CD1c-positive myeloid dendritic cell (primary cell): ENCODE data around the gene SNX20.
A peak's percentile ranks its signal among the peaks of the same experiment; 100 is the strongest.

ENCODE experiments used
- DNase-seq: peaks from one replicate; pipeline ENCODE4 v3.0.0-alpha.2; 2016; ENCODE audit errors: extremely low spot score

The SNX20 gene

DNA sequence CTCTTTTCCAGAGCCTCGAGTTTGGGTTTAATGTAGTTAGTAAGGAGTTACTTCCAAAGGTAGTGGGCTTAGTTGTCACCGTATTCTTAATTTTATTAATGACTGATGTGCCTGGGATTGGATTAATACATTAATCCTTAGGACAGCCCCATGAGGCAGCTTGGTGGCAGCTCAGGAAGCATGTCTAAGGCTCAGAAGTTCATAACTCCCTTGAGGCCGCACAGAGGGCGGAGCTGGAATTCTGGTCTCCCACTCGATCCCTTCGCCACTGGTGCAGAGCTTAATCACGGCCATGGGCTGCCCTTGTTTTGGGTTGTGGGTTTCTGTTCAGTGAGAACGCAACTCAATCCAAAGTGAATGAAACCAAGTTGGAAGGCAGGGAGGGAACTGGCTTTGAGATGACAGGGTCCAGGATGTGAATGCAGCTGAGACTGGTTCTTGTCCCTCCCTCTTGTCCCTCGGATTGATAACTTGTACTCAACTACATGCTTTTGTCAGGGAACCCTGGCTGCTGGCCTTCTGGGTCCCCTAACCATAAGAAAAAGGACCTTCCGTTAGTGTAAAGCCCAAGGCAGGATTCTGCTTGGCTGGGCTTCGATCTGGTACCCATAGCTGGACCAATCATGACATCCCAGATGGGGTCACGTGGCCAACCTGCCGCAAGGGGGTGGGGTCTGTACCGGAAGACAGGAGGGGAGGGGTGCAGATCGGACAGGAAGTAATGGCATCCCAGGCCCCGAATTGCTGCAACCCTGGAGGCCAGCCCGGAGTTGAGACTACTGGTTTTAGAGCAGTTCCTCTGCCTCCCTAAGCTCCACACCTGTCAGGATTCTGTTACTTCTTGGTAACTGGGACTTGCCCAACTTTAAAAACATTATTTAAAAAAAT is 45.4 kb downstream of the SNX20 start:
- DNase-seq = no peak

DNA sequence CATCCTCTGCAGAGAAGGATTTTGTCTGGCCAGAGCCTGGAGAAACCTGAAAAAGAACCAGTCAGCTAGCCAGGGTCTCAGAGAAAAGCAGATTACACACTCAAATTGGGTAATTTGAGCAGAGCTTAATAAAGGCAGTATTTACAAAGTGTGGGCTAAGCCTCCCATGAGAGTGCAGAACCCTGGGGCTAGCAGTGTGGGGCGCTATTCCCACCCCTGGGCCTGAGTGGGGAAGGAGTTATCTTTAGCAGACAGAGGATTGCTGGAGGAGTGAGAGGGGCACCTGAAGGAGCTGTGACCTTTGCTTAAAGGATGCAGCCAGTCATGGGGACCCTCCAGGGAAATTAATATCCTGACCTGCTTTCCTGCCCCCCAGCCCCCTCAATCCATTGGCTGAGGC is 46.2 kb downstream of the SNX20 start:
- no peak for DNase-seq

DNA sequence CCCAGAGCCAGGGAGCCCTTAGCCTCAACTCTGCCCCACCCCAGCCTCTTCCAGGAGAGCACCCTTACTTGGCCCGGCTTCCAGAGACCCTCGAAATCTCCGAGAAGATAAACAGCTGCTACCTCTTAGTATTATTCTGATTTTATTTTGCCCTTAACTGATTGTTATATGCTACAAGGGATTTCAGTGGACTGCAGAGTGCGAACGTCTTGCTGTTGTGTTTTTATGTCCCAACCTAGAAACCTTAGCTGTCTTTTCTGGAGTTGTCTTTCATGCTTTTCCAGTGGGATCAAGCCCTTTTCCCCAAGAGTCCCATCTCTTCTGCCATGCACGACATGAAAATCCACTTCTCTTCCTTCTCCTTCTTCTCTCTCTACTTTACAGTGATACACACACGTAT is 47.0 kb downstream of the SNX20 start:
- no peak for DNase-seq

DNA sequence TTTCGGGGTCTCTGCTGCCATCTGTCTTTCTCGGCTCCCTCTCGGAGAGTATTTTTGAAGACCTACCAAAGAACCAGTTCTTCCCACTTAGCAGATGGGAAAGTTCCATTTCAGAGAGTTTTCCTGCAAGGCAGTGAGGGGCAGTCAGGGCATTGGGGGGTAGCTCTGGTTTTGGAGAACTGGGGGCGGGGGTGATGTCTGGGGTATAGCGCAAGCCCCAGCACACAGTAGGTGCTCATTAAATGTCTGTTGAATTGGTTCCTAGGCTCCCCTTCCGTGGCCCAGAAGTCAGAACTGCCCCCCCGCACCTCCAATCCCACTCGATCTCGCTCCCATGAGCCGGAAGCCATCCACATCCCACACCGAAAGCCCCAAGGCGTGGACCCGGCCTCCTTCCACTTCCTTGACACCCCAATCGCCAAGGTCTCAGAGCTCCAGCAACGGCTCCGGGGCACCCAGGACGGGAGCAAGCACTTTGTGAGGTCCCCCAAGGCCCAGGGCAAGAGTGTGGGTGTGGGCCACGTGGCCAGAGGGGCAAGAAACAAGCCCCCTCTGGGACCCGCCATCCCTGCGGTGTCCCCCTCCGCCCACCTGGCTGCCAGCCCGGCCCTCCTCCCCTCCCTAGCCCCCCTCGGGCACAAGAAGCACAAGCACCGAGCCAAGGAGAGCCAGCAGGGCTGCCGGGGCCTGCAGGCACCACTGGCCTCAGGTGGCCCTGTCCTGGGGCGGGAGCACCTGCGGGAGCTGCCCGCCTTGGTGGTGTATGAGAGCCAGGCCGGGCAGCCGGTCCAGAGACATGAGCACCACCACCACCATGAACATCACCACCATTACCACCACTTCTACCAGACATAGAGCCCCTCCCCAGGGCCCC is 47.9 kb downstream of the SNX20 start:
- DNase-seq = no peak

- DNase-seq = no peak
Measured at GRCh38 chr16:50631985-50632576, 49.0 kb downstream of the SNX20 start.

DNA sequence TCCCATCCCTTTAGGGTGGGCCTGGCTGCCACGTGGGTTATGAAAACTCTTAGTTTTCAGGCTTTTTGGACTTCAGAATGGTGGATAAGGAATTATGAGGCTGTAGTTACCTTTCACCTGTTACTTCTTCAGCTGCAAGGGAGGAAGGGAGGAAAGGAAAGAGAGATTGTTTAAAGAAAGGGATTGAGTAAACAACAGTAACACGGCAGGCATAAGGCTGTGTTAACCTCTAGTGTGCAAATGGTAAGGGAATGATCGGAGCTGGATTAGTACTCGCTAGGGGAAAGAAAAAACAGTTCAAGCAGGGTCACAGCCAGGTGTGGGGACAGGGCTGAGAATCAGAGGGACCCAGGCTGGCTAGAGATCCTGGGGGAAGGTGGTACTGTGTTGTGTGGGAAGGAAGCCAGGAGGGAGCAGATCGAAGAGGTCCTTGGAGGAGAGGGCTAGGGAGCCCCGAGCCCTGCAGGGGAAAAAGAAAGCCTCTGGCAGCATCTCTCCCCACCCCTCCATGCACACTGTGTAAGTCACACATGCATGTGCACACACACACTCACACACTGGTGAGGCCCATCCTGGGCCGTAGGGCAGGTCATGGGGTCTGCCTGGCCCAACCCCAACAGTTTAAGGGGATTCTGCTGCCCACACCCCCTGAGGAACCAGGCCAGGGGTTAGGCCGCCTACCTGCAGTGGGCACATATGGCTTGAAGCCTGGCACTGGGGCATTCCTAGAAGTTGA is 49.7 kb downstream of the SNX20 start:
- no peak for DNase-seq

DNA sequence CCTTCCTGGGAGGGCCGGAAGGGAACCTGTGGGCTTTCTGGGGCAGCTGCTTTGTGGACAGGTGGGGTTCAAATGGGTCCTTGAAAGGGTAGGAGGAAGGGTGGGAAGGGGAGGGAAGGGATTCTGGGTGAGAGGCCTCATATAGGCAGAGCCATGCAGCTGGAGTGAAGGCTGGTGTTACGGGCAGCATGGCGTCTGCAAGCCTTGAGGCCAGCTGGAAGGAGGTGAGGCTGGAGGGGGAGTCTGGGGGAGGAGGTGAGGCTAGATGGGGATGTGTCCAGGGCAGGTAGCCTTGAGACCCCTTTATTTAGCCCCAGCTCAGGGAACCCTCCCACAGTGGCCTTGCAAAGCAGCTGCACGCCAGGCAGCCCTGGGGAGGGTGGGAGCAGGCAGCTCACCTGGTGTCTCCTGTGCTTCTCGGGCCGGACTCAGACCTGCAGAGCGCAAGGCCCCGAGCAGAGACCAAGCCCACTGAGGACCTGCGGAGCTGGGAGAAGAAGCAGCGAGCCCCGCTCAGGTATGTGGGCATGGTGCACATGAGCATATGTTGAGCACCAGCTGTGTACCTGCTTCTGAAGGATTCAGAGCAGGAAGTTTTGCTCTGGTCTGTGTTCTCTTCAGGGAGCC is 50.6 kb downstream of the SNX20 start:
- no peak for DNase-seq

DNA sequence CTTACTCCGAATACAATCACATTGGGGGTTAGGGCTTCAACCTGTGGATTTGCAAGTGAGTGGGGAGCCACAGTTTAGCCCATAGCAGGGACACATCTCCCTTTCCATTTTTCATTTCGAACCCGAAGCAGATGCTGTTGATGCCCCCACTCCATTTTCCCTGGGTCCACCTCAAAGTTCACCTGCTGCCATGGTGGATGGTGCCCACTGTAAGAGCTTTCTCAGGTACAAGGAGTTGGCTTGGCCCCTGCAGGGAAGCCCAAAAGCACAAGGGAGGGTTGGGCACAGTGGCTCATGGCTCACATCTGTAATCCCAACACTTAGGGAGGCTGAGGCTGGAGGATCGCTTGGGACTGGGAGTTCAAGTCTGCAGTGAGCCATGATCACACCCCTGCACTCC is 51.8 kb downstream of the SNX20 start:
- DNase-seq = no peak

DNA sequence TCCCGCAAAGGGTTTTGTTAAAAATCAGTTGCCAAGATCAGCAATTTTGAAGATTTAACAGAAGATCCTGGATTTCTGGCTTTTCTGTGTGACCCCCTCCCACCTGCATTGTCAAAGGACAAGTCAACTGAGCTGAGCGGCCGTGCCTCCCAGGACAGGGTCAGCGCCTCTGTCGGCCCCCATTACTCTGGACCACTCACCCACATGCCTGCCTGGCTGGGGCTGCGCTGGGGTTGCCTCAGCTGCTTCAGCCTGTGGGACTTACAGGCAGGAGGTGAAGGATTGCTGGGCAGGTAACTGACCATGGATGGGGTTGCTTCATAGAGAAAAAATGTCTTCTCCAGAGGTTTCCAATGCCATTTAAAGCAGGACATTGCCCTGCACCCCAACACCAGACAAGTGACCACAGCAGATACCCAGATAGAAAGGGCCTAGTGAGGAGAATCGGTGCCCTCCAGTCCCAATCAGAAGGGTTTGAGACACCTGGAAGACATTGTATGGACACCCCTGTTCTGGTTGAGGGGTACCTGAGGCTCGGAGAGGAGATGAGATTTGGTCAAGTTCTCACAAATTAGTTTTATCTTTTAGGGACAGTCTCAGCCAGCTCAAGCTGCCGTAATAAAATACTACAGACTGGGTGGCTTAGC is 52.8 kb downstream of the SNX20 start:
- DNase-seq = no peak

- DNase-seq = peak; percentile 20
Measured at GRCh38 chr16:50627419-50627818, 53.7 kb downstream of the SNX20 start.

- peak; percentile 15 for DNase-seq
Measured at GRCh38 chr16:50626868-50627267, 54.2 kb downstream of the SNX20 start.

DNA sequence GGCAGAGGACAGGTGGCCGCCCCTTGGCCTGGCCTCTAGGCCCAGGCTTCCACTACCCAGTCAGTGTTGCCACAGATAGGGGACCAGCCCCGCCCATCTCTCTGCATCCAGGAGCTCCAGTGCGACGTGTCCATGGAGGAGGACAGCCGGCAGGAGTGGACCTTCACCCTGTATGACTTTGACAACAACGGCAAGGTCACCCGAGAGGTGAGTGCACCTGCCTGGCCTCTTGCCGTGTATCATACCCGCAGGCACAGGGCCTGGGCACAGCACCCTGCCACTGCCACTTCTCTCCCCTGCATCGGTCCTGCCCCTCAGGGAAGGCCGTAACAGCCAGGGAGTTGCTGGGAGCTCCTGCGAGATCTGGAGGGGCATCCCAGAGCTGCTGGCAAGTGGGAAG is 55.7 kb downstream of the SNX20 start:
- no peak for DNase-seq

- no peak for DNase-seq
Measured at GRCh38 chr16:50624449-50624970, 56.6 kb downstream of the SNX20 start.

- DNase-seq = no peak
Measured at GRCh38 chr16:50622643-50623369, 58.3 kb downstream of the SNX20 start.

- no peak for DNase-seq
Measured at GRCh38 chr16:50622029-50622428, 59.1 kb downstream of the SNX20 start.
